ENCODE measurements around the gene UBA52.

Gene UBA52

DNA sequence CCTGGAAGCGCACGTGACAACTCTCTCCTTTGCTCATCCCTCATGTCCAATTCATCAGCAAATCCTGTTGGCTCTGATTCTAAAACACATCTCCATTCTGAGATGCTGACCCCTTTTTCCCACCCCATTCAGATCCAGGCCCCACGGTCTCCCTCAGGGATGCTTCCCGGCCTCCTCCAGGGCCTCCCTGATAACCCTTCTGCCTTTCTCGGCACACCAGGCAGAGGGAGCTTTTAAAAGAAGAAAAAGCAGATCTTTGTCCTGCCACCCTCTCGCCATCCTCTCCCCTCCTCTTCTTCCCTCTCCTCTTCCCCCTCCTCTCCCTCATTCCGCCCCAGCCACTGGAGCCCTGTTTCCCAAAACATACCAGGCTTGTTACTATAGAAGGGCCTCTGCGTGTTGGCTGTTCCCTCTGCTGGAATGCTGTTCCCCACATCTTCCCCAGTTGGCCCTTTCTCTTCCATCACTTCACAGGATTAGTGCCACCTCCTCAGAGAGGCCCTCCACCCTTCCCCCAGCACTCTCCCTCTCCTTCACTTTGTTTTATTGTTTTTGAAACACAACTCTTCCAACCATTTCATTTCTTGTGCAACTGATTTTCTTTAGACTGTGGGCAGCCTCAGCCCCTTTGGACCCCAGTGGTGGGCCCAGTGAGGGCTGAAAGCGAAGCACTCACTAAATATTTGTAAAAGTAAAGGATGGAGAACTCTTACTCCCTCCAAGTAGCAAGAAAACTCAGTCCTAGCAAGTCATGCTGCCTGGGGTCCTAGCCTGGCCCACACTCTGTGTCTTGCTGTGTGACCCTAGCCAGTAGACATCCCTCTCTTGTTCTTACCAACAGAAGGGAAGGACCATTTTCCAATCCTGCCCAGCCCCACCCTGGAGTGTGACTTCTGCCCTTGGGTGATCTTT is 37.4 kb downstream of the UBA52 start:
- Histone ChIP-seq H3K27me3 (ENCODE audit: insufficient read depth, poor library complexity, severe bottlenecking) (peaks cover 85% of the 10 kb centered on the region), H3K4me1 (ENCODE audit: insufficient read depth, poor library complexity, severe bottlenecking) (peaks cover 8% of the 10 kb centered on the region), H3K27ac (ENCODE audit: poor library complexity, severe bottlenecking) (no peak overlapping the region), H3K9me3 (ENCODE audit: severe bottlenecking) (no peaks in the 10 kb centered on the region), H3K4me3 (ENCODE audit: severe bottlenecking) (no peak overlapping the region), H3K36me3 (ENCODE audit: low read depth) (no peaks in the 10 kb centered on the region)
- no peak for DNase-seq (ENCODE audit: low spot score)
- no peak for ATAC-seq (ENCODE audit: low read depth)
- TF ChIP-seq, protein P1, sequence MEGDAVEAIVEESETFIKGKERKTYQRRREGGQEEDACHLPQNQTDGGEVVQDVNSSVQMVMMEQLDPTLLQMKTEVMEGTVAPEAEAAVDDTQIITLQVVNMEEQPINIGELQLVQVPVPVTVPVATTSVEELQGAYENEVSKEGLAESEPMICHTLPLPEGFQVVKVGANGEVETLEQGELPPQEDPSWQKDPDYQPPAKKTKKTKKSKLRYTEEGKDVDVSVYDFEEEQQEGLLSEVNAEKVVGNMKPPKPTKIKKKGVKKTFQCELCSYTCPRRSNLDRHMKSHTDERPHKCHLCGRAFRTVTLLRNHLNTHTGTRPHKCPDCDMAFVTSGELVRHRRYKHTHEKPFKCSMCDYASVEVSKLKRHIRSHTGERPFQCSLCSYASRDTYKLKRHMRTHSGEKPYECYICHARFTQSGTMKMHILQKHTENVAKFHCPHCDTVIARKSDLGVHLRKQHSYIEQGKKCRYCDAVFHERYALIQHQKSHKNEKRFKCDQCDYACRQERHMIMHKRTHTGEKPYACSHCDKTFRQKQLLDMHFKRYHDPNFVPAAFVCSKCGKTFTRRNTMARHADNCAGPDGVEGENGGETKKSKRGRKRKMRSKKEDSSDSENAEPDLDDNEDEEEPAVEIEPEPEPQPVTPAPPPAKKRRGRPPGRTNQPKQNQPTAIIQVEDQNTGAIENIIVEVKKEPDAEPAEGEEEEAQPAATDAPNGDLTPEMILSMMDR (IDR thresholded peaks at IDR 0.05; ENCODE audit: poor library complexity, severe bottlenecking), result no peak

DNA sequence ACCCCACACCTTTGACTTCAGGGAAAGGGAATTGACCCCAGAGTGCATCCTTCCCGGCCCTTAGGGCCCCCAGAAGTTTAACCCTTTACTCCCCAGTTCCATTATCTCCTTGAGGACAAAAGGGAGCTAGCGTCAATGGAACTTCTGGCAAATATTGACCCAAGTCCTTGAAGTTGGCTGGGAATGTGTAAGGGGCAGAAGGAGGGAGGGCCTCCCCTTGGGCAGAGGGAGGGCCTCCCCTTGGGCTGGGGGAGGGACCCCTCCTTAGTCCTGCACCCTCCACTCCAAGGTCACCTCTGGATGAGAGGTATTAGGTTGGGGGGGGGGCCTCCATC is 38.0 kb downstream of the UBA52 start:
- Histone ChIP-seq H3K27me3 (ENCODE audit: insufficient read depth, poor library complexity, severe bottlenecking) (peaks cover 91% of the 10 kb centered on the region), H3K27ac (ENCODE audit: poor library complexity, severe bottlenecking) (no peak overlapping the region), H3K4me3 (ENCODE audit: severe bottlenecking) (no peak overlapping the region), H3K9me3 (ENCODE audit: severe bottlenecking) (no peaks in the 10 kb centered on the region), H3K4me1 (ENCODE audit: insufficient read depth, poor library complexity, severe bottlenecking) (peaks cover 8% of the 10 kb centered on the region), H3K36me3 (ENCODE audit: low read depth) (no peaks in the 10 kb centered on the region)
- TF ChIP-seq, protein P1 (IDR thresholded peaks at IDR 0.05; ENCODE audit: poor library complexity, severe bottlenecking), result no peak
- DNase-seq (ENCODE audit: low spot score) (no peak), ATAC-seq (ENCODE audit: low read depth) (no peak)

DNA sequence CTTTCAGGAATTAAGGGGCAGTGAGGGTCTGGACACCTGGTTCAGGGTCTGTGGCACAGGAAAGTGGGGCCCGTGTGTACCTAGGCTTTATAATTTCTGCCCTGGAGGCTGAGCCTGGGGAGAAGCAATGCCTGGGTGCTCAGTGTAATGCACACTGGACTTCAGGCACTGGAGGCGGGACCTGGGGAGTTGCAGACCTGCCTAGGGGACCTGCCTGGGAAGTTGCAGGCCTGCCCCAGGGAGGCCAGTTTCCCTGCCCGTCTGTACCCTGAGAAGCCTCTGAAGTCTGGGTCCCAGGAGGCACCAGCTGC is 38.5 kb downstream of the UBA52 start:
- ATAC-seq (ENCODE audit: low read depth), result 0 out of 3 replicates have a peak, but pooled peaks have one; percentile 22
- no peaks in the 10 kb centered on the region for H3K9me3 ChIP-seq (ENCODE audit: severe bottlenecking)
- H3K36me3 ChIP-seq (ENCODE audit: low read depth), result no peaks in the 10 kb centered on the region
- no peak for DNase-seq (ENCODE audit: low spot score)
- peaks cover 8% of the 10 kb centered on the region for H3K4me1 ChIP-seq (ENCODE audit: insufficient read depth, poor library complexity, severe bottlenecking)
- TF ChIP-seq, protein P1 (IDR thresholded peaks at IDR 0.05; ENCODE audit: poor library complexity, severe bottlenecking), result no peak
- H3K27me3 ChIP-seq (ENCODE audit: insufficient read depth, poor library complexity, severe bottlenecking), result peaks cover 89% of the 10 kb centered on the region
- H3K4me3 ChIP-seq (ENCODE audit: severe bottlenecking), result no peak overlapping the region
- H3K27ac ChIP-seq (ENCODE audit: poor library complexity, severe bottlenecking), result no peak overlapping the region

DNA sequence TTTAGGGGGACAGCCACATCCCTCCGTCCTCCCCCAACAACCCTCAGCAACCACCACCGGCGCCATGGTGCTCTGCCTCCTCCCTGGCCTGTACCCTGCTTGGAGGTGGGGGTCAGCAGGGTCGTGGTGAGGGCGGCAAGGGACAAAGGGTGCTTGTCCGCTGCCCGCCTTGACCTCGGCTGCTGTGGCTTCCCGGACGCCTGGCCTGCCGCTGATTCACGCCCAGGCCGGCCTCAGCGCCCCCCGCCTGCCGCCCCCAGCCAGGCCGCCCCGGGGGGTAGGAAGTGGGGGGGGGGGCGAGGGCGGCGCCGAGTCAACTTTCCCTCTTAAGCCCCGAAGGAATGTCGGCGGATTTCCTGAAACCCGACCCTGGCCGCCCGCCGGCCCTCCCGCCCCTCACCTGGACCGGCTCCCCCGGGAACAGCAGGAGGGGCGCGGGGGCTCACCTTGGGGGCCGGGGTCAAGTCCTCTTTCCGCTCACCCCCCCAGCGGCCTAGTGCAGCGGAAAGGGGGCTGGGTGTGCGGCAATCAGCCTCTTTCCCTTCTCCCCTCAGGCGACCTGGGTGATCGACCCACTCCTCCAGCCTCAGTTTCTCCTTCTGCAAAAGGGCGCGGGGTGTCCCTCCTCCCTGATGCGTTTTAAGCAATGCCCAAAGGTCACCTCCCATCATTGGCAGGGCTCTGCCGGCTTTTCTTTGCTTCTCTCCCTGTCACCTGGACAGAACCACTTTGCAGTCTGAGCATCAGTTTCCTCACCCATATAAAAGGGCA is 39.1 kb downstream of the UBA52 start:
- H3K4me3 ChIP-seq (ENCODE audit: severe bottlenecking), result no peak overlapping the region
- TF ChIP-seq, protein P1 (IDR thresholded peaks at IDR 0.05; ENCODE audit: poor library complexity, severe bottlenecking), result no peak

More for the DNA sequence above, 39.1 kb downstream of the UBA52 start:
- peak; percentile 48 for DNase-seq (ENCODE audit: low spot score)
- Histone ChIP-seq H3K27me3 (ENCODE audit: insufficient read depth, poor library complexity, severe bottlenecking) (peaks cover 84% of the 10 kb centered on the region), H3K36me3 (ENCODE audit: low read depth) (no peaks in the 10 kb centered on the region), H3K27ac (ENCODE audit: poor library complexity, severe bottlenecking) (no peak overlapping the region), H3K9me3 (ENCODE audit: severe bottlenecking) (no peaks in the 10 kb centered on the region), H3K4me1 (ENCODE audit: insufficient read depth, poor library complexity, severe bottlenecking) (peaks cover 8% of the 10 kb centered on the region)
- no peak for ATAC-seq (ENCODE audit: low read depth)
